NCI-H1092 (cell line): ENCODE results near the gene TRERF1.
"Not testable (repeated sequence)": the region's sequence is repeated elsewhere in the genome, so short reads cannot be mapped to it uniquely, and the experiment has no call there.

Source experiments
- DNase-seq: peaks from one replicate; lab custom pipeline; 2025; lab: John Stamatoyannopoulos, UW

Gene TRERF1

GRCh38 chr6:42337985-42338743, 113.6 kb downstream of the TRERF1 start:
- DNase-seq, result no peak

DNA sequence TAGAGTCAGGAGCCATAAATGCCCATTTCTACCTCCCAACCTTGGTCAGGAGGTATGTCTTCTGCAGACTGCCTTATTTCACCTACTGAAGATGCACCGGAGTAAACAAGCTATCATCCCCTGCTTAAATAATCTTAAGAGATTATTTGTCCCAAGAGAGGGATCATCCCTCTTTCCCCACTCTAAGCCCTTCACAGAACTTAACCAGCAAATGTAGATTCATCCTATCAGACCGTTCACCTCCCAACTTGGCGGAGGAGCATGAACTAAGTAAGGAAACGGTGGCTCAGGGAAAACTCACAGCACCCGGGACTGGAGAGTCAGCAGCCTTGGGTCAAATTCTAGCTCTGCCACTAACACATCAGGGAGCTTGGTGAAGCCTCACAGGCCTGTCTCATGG, 115.3 kb downstream of the TRERF1 start:
- no peak for DNase-seq

GRCh38 chr6:42335896-42336295, 115.8 kb downstream of the TRERF1 start:
- no peak for DNase-seq

DNA sequence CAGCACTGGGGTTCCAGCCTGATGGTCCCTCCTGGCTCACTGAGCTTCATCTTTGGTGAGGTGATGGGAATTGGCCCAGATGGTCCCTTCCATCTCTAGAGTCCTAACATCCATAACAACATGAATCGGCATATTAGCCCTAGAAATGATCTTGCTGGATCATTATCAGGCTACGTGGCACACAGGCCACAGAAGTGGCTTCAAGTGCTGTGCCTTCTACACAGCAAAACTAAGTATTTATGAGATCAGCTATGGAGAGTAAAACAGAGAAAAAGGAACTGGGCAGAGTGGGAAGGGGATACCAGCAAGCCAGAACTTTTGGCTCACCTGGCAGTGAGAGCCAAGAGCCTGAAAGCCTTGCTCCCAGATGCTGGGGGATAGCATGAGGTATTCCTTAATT, 116.9 kb downstream of the TRERF1 start:
- no peak for DNase-seq

GRCh38 chr6:42333612-42334011, 118.1 kb downstream of the TRERF1 start:
- DNase-seq, result no peak

DNA sequence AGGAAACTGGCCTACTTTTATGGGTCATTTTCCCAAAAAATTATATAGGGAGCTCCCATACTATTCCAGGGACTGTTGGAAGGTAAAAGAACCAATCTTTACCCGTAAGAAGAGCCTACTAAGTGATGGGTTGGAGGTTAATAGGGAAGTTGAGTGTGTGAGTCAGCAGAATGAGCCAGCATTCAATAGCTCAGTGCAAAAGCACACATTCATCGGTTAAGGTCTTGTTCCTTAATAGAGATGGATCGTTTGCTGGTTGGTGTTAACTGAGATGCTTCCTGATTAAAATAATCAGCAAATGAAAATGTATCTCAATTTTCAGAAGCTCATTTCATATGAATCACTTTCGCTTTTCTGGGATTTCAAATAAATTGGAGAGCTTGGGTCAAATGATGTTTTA, 118.8 kb downstream of the TRERF1 start:
- no peak for DNase-seq

- no peak for DNase-seq
Measured at GRCh38 chr6:42331019-42331418, 120.7 kb downstream of the TRERF1 start.

GRCh38 chr6:42326248-42326647, 125.5 kb downstream of the TRERF1 start:
- no peak for DNase-seq

GRCh38 chr6:42324656-42325324, 126.9 kb downstream of the TRERF1 start:
- not testable (repeated sequence) for DNase-seq

- no peak for DNase-seq
Measured at GRCh38 chr6:42322676-42323075, 129.1 kb downstream of the TRERF1 start.

- DNase-seq, result no peak
Measured at GRCh38 chr6:42321976-42322375, 129.8 kb downstream of the TRERF1 start.

DNA sequence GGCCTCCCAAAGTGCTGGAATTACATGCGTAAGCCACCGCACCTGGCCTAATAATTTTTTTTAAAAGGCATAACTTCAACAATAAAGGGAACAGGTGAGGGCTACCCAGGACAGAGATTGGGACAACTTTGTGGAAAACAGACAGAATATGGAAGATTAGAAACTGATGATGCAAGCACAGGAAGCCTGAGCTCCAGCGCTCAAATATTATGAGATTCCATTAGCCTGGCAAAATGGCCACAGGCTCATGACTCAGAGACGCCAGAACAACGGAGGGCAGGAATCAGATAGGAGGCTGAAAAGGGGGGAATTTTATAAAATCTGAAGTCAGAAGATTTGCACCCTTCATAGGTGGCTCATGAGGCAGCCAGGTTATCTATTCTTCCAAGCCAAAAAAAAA, 131.0 kb downstream of the TRERF1 start:
- DNase-seq, result no peak

- no peak for DNase-seq
Measured at GRCh38 chr6:42318480-42318879, 133.2 kb downstream of the TRERF1 start.

DNA sequence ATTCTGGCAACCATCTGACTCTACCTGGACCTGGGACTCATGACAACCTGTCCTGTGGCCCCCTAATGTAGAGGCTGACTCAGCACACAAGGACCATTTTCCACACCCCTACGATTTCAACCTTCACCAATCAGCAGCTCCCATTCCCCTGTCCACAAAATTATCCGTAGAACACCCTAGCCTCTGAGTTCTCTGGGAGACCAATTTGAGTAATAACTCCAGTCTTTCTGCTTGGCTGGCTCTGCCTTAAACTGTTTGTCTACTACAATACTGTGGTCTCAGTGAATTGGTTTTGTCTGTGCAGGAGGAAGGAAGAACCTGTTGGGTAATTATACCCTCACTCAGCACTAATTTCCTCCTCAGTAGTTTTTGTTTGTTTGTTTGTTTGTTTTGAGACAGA, 134.7 kb downstream of the TRERF1 start:
- DNase-seq, result no peak

DNA sequence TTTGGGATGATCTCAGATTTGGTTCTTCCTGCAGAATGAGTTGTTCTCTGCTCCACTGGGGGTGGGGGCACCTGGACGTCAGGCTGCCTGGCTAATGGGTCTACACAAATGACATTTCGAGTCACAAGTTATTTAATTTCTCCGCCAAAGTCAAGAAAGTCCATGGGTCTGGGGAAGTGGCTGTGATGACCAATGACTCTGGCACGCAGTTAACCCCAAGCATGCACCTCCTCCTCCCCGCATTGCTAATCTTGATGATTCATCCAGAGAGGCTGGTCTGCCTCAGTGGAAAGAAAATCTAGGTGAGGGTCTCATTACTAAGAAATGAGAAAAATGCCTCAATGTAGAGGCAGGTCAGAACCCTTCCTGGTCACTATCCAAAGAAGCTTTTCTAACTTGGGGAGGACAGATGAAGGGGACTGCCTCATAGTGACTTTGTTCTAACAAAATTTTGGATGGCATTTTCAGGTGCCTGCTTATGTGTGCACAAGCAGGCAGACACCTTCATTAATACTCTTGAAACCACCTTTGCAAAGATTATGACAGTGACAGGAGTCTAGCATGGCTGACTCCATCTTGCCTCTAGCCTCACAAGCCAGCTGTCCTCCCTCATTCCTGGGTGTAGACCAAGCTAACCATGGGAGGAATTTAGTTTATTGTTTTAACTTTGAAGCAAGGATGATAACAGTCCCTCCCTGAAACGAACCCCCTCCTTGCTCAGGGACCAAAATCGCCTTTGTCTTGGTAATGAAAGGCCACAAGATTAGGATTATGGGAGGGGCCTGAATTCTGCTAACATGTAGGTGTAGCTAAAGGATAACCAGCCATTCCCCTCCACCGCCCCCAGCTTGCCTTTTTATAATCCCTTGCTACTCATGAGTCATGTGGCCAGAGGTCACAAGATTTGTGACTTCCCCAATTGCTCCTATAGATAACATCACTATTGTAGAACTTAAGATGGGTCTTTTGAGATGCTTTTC, 135.4 kb downstream of the TRERF1 start:
- DNase-seq, result no peak

- no peak for DNase-seq
Measured at GRCh38 chr6:42315259-42315990, 136.3 kb downstream of the TRERF1 start.

- no peak for DNase-seq
Measured at GRCh38 chr6:42314571-42315258, 137.0 kb downstream of the TRERF1 start.

DNA sequence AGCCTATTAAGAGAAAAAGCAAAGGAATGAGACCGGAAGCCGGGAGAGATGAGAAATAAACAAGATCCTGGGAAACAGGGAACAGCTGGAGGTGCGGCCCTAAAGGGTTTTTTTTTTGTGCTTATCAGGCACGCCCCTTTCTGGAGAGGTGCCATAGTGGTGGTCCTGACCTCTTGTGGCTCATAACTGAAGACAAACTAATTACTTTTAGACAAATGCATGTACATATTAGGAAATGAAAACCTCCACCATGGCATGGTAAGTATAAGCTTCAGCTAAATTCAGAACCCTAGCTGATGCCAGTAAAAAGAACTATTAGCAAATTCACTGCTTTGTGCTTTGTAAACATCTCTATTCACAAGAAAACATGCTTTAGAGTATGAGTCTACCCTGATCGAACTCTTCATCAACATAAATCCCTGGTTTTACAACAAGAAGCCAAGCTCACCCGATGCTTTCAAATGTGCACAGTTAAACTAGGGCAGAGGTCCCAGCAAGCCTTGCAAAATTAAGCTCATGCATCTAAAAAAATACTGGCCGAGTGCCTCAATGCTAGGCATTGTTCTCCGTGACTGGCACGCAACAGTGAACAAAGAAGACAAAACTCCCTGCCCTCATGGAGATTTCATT, 137.7 kb downstream of the TRERF1 start:
- DNase-seq, result no peak

DNA sequence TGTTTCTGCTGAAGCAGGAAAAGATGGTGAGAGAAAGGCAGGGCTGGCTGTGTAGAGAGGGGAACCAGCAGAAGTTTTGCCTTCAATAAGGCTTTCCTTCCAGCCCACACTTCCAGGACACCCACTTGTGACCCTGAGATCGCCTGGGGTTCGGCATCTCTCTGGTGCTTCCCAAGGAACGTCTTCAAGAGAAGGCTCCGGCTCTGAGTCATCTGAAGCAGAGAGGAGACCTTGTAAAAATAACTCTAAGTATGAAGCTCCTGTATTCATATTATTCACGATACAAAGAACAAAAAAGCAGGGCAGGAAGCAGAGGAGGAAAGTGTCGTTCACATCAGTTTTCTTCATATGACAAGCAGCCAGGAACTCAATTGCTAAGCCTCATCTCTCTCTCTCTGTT, 138.7 kb downstream of the TRERF1 start:
- no peak for DNase-seq

GRCh38 chr6:42307141-42307470, 144.6 kb downstream of the TRERF1 start:
- no peak for DNase-seq
